ENCODE results near the gene RILPL2. TPM values are rescaled to one million over a fixed set of nuclear protein-coding genes. Genes with fewer than 3 reads are reported as not detected.

RILPL2 gene
- total RNA-seq, 1 donor from 2014 or later: 18.6 TPM

DNA sequence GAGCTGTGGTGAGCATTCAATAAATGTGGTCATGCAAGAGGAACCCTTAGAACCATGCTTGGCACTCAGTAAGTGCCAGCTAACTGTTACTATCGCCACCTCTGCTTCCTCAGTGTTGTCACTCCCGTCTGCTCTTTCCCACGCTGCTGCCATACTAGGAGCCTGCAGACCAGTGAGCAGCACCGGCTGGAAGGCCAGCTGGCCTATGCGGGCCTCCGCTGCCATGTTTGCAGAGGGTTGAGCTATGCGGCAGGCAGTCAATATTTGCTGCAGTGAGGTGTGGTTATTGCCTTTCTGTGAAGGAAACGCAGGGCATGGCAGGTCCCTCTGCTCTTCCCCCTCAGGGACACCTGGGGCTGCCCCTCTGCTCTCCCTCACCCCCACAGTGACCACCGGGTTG is 39.5 kb downstream of the RILPL2 start:
- DNase-seq: no peak
- peak overlapping the region; percentile 2 for H3K27ac ChIP-seq
- H3K4me3 ChIP-seq: no peak overlapping the region
- intact Hi-C loops (cut with DNase I): no loop called here
- H3K36me3 ChIP-seq: peaks cover 92% of the 10 kb centered on the region
- peaks cover 32% of the 10 kb centered on the region for H3K4me1 ChIP-seq
- TF ChIP-seq, protein P1, sequence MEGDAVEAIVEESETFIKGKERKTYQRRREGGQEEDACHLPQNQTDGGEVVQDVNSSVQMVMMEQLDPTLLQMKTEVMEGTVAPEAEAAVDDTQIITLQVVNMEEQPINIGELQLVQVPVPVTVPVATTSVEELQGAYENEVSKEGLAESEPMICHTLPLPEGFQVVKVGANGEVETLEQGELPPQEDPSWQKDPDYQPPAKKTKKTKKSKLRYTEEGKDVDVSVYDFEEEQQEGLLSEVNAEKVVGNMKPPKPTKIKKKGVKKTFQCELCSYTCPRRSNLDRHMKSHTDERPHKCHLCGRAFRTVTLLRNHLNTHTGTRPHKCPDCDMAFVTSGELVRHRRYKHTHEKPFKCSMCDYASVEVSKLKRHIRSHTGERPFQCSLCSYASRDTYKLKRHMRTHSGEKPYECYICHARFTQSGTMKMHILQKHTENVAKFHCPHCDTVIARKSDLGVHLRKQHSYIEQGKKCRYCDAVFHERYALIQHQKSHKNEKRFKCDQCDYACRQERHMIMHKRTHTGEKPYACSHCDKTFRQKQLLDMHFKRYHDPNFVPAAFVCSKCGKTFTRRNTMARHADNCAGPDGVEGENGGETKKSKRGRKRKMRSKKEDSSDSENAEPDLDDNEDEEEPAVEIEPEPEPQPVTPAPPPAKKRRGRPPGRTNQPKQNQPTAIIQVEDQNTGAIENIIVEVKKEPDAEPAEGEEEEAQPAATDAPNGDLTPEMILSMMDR (IDR thresholded peaks at IDR 0.05): no peak
- H3K9me3 ChIP-seq: no peaks in the 10 kb centered on the region
- ATAC-seq: no peak
- no peaks in the 10 kb centered on the region for H3K27me3 ChIP-seq (ENCODE audit: low read depth)

DNA sequence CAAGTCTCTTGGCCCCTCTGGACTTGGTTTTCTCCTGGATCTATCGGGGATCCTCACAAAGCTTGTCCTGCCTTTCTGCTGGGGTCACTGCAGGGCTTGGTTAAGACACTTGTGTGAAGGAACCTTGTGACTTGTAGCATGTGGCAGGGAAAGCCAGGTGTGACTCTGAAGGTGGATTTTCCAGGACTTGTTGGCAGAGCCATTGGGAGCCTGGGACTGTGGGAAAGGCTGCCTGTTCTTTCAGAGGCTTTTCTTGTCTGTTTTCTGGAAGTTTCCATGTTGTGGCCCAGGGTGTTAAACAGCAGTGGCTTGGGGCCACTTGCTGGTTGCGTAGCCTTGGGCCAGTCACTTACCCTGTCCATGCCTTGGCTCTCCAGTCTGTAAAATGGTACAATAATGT is 39.9 kb downstream of the RILPL2 start:
- ATAC-seq (no peak), DNase-seq (no peak)
- intact Hi-C loops (cut with DNase I): no loop called here
- Histone ChIP-seq H3K4me3 (no peak overlapping the region), H3K9me3 (no peaks in the 10 kb centered on the region), H3K27me3 (ENCODE audit: low read depth) (no peaks in the 10 kb centered on the region), H3K27ac (no peak overlapping the region), H3K4me1 (peaks cover 34% of the 10 kb centered on the region), H3K36me3 (peaks cover 92% of the 10 kb centered on the region)
- TF ChIP-seq, protein P1 (IDR thresholded peaks at IDR 0.05): no peak

DNA sequence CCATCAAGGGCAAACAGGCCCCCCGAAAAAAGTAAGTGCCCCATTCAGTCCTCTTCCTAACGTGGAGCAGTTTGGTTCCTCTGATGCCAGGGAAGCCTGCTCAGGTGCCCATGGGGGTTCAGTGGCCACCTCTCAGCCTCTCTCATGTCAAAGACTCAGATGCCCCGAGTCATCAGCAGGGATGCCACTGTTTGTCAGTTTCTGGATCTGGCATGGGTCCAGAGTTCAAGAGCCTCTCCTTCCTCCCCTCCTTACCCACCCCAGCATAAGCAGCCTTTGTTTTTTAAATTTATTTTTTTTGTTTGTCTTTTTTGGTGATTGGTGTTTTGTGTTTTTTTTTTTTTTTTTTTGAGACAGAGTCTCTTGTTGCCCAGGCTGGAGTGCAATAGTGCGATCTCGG is 41.2 kb downstream of the RILPL2 start:
- DNase-seq (no peak), ATAC-seq (no peak)
- Histone ChIP-seq H3K9me3 (no peaks in the 10 kb centered on the region), H3K36me3 (peaks cover 95% of the 10 kb centered on the region), H3K27me3 (ENCODE audit: low read depth) (no peaks in the 10 kb centered on the region), H3K4me1 (peaks cover 47% of the 10 kb centered on the region), H3K27ac (no peak overlapping the region), H3K4me3 (no peak overlapping the region)
- intact Hi-C loops (cut with DNase I): no loop called here
- TF ChIP-seq, protein P1 (IDR thresholded peaks at IDR 0.05): no peak

DNA sequence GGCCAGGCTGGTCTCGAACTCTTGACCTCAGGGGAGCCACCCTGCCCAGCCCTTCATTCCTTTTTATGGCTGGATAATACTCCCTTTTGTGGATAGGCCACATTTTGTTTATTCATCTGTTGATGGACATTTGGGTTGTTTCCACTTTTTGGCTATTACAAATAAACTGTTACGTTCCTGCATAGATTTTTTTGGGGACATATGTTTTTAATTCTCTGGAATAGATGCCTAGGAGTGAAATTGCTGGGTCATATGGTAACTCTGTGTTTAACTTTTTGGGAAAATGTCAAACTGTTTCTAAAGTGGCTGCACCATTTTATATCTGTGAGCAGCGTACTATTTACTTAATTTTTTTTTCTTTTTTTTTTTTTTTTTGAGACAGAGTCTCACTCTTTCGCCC is 42.7 kb downstream of the RILPL2 start:
- intact Hi-C loops (cut with DNase I): no loop called here
- no peak overlapping the region for H3K4me3 ChIP-seq
- H3K36me3 ChIP-seq: peaks cover 82% of the 10 kb centered on the region
- DNase-seq (no peak), ATAC-seq (no peak)
- H3K4me1 ChIP-seq: peaks cover 49% of the 10 kb centered on the region
- H3K9me3 ChIP-seq: no peaks in the 10 kb centered on the region
- TF ChIP-seq, protein P1 (IDR thresholded peaks at IDR 0.05): no peak
- no peaks in the 10 kb centered on the region for H3K27me3 ChIP-seq (ENCODE audit: low read depth)
- no peak overlapping the region for H3K27ac ChIP-seq

DNA sequence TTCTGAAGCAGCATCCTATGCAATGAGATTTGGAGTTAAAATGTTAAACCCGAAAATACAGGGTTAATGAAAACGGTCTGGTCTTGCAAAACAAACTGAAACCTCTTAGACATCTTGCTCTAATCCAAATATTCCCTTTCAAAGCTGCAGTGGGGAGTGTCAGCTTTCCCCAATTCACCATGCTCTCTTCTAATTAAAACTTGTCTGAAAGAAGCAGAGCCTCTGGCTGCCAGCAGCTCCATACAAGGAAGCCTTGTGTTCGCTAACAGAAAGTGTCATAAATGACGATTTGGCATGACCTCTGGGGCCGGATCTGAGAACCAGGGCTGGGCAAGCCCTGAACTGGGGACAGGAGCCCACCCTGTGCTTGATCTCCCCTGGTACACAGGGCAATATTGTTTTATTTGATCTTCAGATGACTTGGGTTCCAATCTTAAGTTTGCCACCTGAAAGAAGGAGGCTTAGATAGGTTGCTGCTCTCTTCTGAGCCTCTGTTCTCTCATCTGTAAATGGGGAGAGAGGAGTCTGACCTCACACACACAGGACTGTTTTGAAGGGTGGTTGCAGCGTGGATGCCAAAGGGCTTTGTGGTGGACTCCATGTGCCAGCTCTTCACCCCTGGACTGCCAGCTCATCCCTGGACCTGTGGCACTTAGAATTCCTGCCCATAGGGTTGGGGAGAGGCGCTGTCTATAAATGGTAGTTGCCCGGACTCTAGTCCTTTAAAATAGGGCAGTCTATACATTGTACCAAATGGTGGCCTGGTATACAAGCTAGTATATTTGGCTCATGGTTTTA is 44.7 kb downstream of the RILPL2 start:
- H3K36me3 ChIP-seq: peaks cover 62% of the 10 kb centered on the region
- intact Hi-C loops (cut with DNase I): no loop called here
- DNase-seq (no peak), ATAC-seq (no peak)
- H3K4me1 ChIP-seq: peaks cover 43% of the 10 kb centered on the region
- TF ChIP-seq, protein P1 (IDR thresholded peaks at IDR 0.05): no peak
- no peaks in the 10 kb centered on the region for H3K27me3 ChIP-seq (ENCODE audit: low read depth)
- H3K27ac ChIP-seq: peak overlapping the region; percentile 85
- H3K4me3 ChIP-seq: peak overlapping the region; percentile 64
- no peaks in the 10 kb centered on the region for H3K9me3 ChIP-seq

Data from lower lobe of right lung (tissue), 2 donors.